Hematopoietic multipotent progenitor cell treated with erythropoietin and hydrocortisone succinate and interleukin-3 and kit ligand, for 6 days (in vitro differentiated cells): Measurements from ENCODE around the gene LMLN.
"Not testable (repeated sequence)": the region's sequence is repeated elsewhere in the genome, so short reads cannot be mapped to it uniquely, and the experiment has no call there.

Source experiments
- DNase-seq: peaks from one replicate; pipeline ENCODE4 v3.0.0-alpha.2; 2015

LMLN gene

GRCh38 chr3:198080521-198081384 is 120.7 kb downstream of the LMLN start:
- peak; percentile 85 for DNase-seq

- no peak for DNase-seq
Measured at GRCh38 chr3:198081421-198081844, 121.4 kb downstream of the LMLN start.

GRCh38 chr3:198082226-198082625 is 122.2 kb downstream of the LMLN start:
- not testable (repeated sequence) for DNase-seq

GRCh38 chr3:198088421-198088955 is 128.5 kb downstream of the LMLN start:
- DNase-seq: no peak

- DNase-seq: no peak
Measured at GRCh38 chr3:198090795-198091332, 130.8 kb downstream of the LMLN start.

GRCh38 chr3:198092276-198092675 is 132.3 kb downstream of the LMLN start:
- DNase-seq: peak; percentile 56

GRCh38 chr3:198093112-198093679 is 133.2 kb downstream of the LMLN start:
- DNase-seq: no peak
